SK-N-SH treated with all-trans-retinoic acid at 6 μM for 48 hours (cell line): ENCODE measurements around the gene ZBTB5.

Experiments
- ARNTL ChIP-seq: fragments of 450-650 bp; formaldehyde crosslinking; IDR thresholded peaks from 2 replicates; pipeline ENCODE4 v1.5.0; 2020; ENCODE audit warnings: low read depth, mild to moderate bottlenecking, moderate library complexity, borderline replicate concordance
- ESRRG ChIP-seq: fragments of 250-450 bp; sonication (Bioruptor Pico); IDR thresholded peaks from 2 replicates; pipeline ENCODE4 v1.6.1; 2021; ENCODE audit warnings: mild to moderate bottlenecking
- ZC3H10 ChIP-seq: fragments of 250-450 bp; sonication (Bioruptor Pico); IDR thresholded peaks from 2 replicates; pipeline ENCODE4 v1.5.1; 2021; ENCODE audit warnings: mild to moderate bottlenecking, moderate library complexity
- ZNF70 ChIP-seq: fragments of 450-650 bp; formaldehyde crosslinking; IDR thresholded peaks from 2 replicates; pipeline ENCODE4 v1.5.0; 2020; ENCODE audit warnings: mild to moderate bottlenecking, moderate library complexity
- TF ChIP-seq, protein P1 (sequence below): fragments of 250-450 bp; sonication (Bioruptor Pico); IDR thresholded peaks from 2 replicates; pipeline ENCODE4 v1.8.0; 2020; ENCODE audit warnings: mild to moderate bottlenecking, moderate library complexity, borderline replicate concordance
- TF ChIP-seq, protein P2 (sequence below): fragments of 250-450 bp; sonication (Bioruptor Pico); IDR thresholded peaks from 2 replicates; pipeline ENCODE4 v1.5.1; 2020; ENCODE audit warnings: low read depth, mild to moderate bottlenecking, moderate library complexity

DNA sequence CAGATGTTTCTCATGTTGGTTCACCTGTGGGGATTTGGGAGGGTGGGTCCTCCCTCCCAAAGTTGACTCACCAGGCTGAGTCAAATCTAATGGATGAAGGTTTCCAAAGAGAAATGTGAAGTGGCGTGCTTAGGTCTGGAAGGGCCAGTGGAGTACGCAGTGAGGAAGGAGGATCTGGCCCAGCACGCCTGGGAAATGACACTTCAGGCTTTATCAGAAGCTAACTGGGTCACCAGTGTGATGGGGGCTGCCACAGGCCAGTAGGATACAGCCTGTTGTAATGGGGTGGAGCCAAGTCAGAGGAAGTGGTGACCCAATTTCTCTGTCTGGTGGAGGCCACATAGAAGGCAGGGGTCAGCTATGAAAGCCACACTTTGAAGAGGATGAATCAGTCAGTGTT is 38.5 kb upstream of the ZBTB5 start:
- TF ChIP-seq ZC3H10 (CRISPR knock-in tag) = no peak
- TF ChIP-seq, protein P1, sequence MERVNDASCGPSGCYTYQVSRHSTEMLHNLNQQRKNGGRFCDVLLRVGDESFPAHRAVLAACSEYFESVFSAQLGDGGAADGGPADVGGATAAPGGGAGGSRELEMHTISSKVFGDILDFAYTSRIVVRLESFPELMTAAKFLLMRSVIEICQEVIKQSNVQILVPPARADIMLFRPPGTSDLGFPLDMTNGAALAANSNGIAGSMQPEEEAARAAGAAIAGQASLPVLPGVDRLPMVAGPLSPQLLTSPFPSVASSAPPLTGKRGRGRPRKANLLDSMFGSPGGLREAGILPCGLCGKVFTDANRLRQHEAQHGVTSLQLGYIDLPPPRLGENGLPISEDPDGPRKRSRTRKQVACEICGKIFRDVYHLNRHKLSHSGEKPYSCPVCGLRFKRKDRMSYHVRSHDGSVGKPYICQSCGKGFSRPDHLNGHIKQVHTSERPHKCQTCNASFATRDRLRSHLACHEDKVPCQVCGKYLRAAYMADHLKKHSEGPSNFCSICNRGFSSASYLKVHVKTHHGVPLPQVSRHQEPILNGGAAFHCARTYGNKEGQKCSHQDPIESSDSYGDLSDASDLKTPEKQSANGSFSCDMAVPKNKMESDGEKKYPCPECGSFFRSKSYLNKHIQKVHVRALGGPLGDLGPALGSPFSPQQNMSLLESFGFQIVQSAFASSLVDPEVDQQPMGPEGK (CRISPR knock-in tag) = no peak
- no peak for TF ChIP-seq ZNF70 (CRISPR knock-in tag)
- no peak for TF ChIP-seq ARNTL (CRISPR knock-in tag)
- TF ChIP-seq, protein P2, sequence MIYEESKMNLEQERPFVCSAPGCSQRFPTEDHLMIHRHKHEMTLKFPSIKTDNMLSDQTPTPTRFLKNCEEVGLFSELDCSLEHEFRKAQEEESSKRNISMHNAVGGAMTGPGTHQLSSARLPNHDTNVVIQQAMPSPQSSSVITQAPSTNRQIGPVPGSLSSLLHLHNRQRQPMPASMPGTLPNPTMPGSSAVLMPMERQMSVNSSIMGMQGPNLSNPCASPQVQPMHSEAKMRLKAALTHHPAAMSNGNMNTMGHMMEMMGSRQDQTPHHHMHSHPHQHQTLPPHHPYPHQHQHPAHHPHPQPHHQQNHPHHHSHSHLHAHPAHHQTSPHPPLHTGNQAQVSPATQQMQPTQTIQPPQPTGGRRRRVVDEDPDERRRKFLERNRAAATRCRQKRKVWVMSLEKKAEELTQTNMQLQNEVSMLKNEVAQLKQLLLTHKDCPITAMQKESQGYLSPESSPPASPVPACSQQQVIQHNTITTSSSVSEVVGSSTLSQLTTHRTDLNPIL (CRISPR knock-in tag) = no peak
- no peak for TF ChIP-seq ESRRG
